ENCODE measurements around the gene CCDC12. TPM values are rescaled to one million over a fixed set of nuclear protein-coding genes. Genes with fewer than 3 reads are reported as not detected.

Gene CCDC12
- total and polyA plus RNA-seq, 2 of the 13 experiments (the other 11 are each of a cell fraction or from before 2014, with no cell fraction given) = 30.1 to 49.5 TPM

GRCh38 chr3:47002171-47003055 is 25.9 kb upstream of the CCDC12 start:
- no peaks in the 10 kb centered on the region for H4K20me1 ChIP-seq (ENCODE audit: insufficient read depth, low read length)
- ChIA-PET CTCF (ENCODE audit: low intra/inter-chr PET ratio, low total read pairs) (no interaction called here), POLR2A (interaction anchor here (0.6 kb wide), 1 partner anchor 25 kb away, joined by 3 read pairs; no protein-coding TSS in a partner anchor)
- H3K4me1 ChIP-seq (ENCODE audit: insufficient read depth, low read length) = peaks cover 12% of the 10 kb centered on the region
- TF ChIP-seq GABPA (IDR thresholded peaks at IDR 0.05; ENCODE audit: low read depth, low read length) = no peak
- no peak for TF ChIP-seq GABPA (CRISPR knock-in tag; IDR thresholded peaks at IDR 0.05; ENCODE audit: low read depth)
- peak; percentile 49 for TF ChIP-seq CTCF (CRISPR knock-in tag; IDR thresholded peaks at IDR 0.05)
- no peak for TF ChIP-seq PLSCR1 (CRISPR knock-in tag; IDR thresholded peaks at IDR 0.05; ENCODE audit: borderline replicate concordance)
- TF ChIP-seq ZNF557 (CRISPR knock-in tag; IDR thresholded peaks at IDR 0.05) = no peak
- TF ChIP-seq HOMEZ (CRISPR knock-in tag; IDR thresholded peaks at IDR 0.05; ENCODE audit: low read depth) = no peak
- no peak for TF ChIP-seq MTF2 (CRISPR knock-in tag; IDR thresholded peaks at IDR 0.05; ENCODE audit: borderline replicate concordance)
- no peak for TF ChIP-seq ISL2 (CRISPR knock-in tag; IDR thresholded peaks at IDR 0.05)
- TF ChIP-seq STAG1 (CRISPR knock-in tag; IDR thresholded peaks at IDR 0.05) = peak; percentile 42
- TF ChIP-seq ZNF83 (CRISPR knock-in tag; IDR thresholded peaks at IDR 0.05; ENCODE audit: borderline replicate concordance) = no peak
- no peak for TF ChIP-seq ATF6 (CRISPR knock-in tag; conservative IDR thresholded peaks at IDR 0.05)
- no peak for TF ChIP-seq ZNF503 (CRISPR knock-in tag; IDR thresholded peaks at IDR 0.05)
- no peak for TF ChIP-seq MZF1 (CRISPR knock-in tag; IDR thresholded peaks at IDR 0.05; ENCODE audit: borderline replicate concordance)
- no peak for TF ChIP-seq TBX2 (CRISPR knock-in tag; IDR thresholded peaks at IDR 0.05; ENCODE audit: borderline replicate concordance)
- H3K79me2 ChIP-seq (ENCODE audit: insufficient read depth, low read length) = no peaks in the 10 kb centered on the region
- FAIRE-seq (no peak), ATAC-seq (no peak), DNase-seq (ENCODE audit: low spot score) (no peak)
- H3K4me3 ChIP-seq (replicated peaks in 1 of 3; ENCODE audit: insufficient read depth in 1 of 3, low read depth in 2 of 3, low read length in 3 of 3) = no peak overlapping the region
- H3K9ac ChIP-seq (ENCODE audit: insufficient read depth, low read depth, low read length) = no peak overlapping the region
- no peak overlapping the region for H3K4me2 ChIP-seq (ENCODE audit: low read depth, low read length)
- BruUV-seq (replicated peaks) = no TSS peak
- no peaks in the 10 kb centered on the region for H3K9me3 ChIP-seq (ENCODE audit: low read length)
- in situ Hi-C loops (cut with HindIII; ENCODE audit: extremely low pct_ligation_motif_present, low pct_unique_long_range_greater_than_20kb) (no loop called here), intact Hi-C loops (cut with micrococcal nuclease; ENCODE audit: unreplicated experiment) (no loop called here)
- H3K27ac ChIP-seq (ENCODE audit: extremely low read length, insufficient read depth, low read length) = no peak overlapping the region
- H3K36me3 ChIP-seq (replicated peaks in 1 of 2; ENCODE audit: control insufficient read depth in 1 of 2, insufficient read depth in 2 of 2, low read length in 2 of 2) = peaks cover 8 to 22% of the 10 kb centered on the region in 2 experiments
- 92% methylated on average over 17 of the region's 35 CpGs for WGBS (ENCODE audit: low lambda C conversion rate)
- H3K27me3 ChIP-seq (ENCODE audit: control insufficient read depth in 1 of 2, insufficient read depth in 2 of 2, low read length in 2 of 2) = no peaks in the 10 kb centered on the region
- H2AFZ ChIP-seq (ENCODE audit: low read length) = no peak overlapping the region
